ENCODE data around the gene MUSK. TPM values are rescaled to one million over a fixed set of nuclear protein-coding genes. Genes with fewer than 3 reads are reported as not detected.

Gene MUSK
- total RNA-seq, 4 donors from 2014 or later: 4.4 to 28.1 (median 10.3) TPM

DNA sequence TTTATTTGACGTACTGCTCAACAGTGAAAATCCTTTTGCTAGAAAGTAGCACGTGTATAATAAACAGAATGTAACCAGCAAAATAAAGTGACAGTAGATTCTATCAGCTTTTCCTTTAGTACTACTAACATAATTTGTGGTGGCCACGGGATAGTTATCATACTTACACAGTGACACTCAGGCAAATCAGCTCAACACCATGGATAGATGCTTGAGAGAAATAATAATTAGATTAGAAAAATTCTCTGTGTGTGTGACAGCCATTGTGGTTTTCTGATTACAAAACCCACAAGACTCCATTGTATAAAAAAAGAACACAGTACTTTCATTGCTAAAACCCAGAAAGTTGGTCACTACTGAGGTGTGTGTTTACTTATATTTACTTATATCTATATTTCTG is 101.1 kb downstream of the MUSK start:
- no peak overlapping the region for H3K4me3 ChIP-seq
- no peaks in the 10 kb centered on the region for H3K36me3 ChIP-seq
- H3K27me3 ChIP-seq: no peaks in the 10 kb centered on the region
- no peaks in the 10 kb centered on the region for H3K9me3 ChIP-seq
- no peak overlapping the region for H3K27ac ChIP-seq
- no peak for DNase-seq
- TF ChIP-seq POLR2A (IDR thresholded peaks at IDR 0.05): no peak
- TF ChIP-seq, protein P1, sequence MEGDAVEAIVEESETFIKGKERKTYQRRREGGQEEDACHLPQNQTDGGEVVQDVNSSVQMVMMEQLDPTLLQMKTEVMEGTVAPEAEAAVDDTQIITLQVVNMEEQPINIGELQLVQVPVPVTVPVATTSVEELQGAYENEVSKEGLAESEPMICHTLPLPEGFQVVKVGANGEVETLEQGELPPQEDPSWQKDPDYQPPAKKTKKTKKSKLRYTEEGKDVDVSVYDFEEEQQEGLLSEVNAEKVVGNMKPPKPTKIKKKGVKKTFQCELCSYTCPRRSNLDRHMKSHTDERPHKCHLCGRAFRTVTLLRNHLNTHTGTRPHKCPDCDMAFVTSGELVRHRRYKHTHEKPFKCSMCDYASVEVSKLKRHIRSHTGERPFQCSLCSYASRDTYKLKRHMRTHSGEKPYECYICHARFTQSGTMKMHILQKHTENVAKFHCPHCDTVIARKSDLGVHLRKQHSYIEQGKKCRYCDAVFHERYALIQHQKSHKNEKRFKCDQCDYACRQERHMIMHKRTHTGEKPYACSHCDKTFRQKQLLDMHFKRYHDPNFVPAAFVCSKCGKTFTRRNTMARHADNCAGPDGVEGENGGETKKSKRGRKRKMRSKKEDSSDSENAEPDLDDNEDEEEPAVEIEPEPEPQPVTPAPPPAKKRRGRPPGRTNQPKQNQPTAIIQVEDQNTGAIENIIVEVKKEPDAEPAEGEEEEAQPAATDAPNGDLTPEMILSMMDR (IDR thresholded peaks at IDR 0.05): no peak
- no peaks in the 10 kb centered on the region for H3K4me1 ChIP-seq

DNA sequence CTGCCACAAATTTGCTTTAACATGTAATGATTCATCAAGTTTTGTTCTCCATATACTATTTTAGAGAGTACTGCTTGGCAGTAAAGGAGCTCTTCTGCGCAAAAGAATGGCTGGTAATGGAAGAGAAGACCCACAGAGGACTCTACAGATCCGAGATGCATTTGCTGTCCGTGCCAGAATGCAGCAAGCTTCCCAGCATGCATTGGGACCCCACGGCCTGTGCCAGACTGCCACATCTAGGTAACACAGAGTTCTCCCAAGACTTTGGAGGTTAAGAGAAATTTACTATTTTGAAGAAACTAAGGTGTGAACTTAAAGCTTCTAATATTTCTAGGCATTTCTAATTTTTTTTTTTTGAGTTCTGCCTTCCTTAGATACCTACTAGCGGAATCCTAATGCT is 107.1 kb downstream of the MUSK start:
- no peak for TF ChIP-seq POLR2A (IDR thresholded peaks at IDR 0.05)
- TF ChIP-seq, protein P1 (IDR thresholded peaks at IDR 0.05): no peak
- H3K9me3 ChIP-seq: no peaks in the 10 kb centered on the region
- no peaks in the 10 kb centered on the region for H3K27me3 ChIP-seq
- H3K4me1 ChIP-seq: no peaks in the 10 kb centered on the region
- no peaks in the 10 kb centered on the region for H3K36me3 ChIP-seq
- no peak overlapping the region for H3K4me3 ChIP-seq
- H3K27ac ChIP-seq: no peak overlapping the region
- no peak for DNase-seq

DNA sequence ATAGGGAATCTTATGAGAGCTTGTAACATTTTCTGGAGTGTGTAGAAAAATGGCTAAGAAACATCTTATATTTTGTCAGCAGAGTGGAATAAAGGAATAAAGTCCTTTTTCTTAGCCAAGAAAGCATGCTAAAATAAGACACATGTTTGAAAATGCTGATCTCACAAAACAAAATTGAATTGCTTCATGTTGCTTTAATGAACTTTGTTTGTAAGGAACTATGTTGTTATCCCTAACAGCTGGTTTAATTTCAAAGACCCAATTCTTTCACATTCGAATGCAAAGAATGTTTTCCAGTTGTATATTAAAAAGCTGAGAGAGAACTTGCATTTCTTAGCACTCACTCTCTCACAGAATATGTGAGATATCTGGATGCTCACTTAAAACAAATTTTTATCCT is 107.6 kb downstream of the MUSK start:
- Histone ChIP-seq H3K9me3 (no peaks in the 10 kb centered on the region), H3K4me3 (no peak overlapping the region), H3K36me3 (no peaks in the 10 kb centered on the region), H3K4me1 (no peaks in the 10 kb centered on the region), H3K27ac (no peak overlapping the region), H3K27me3 (no peaks in the 10 kb centered on the region)
- TF ChIP-seq, protein P1 (IDR thresholded peaks at IDR 0.05): no peak
- no peak for TF ChIP-seq POLR2A (IDR thresholded peaks at IDR 0.05)
- DNase-seq: no peak

DNA sequence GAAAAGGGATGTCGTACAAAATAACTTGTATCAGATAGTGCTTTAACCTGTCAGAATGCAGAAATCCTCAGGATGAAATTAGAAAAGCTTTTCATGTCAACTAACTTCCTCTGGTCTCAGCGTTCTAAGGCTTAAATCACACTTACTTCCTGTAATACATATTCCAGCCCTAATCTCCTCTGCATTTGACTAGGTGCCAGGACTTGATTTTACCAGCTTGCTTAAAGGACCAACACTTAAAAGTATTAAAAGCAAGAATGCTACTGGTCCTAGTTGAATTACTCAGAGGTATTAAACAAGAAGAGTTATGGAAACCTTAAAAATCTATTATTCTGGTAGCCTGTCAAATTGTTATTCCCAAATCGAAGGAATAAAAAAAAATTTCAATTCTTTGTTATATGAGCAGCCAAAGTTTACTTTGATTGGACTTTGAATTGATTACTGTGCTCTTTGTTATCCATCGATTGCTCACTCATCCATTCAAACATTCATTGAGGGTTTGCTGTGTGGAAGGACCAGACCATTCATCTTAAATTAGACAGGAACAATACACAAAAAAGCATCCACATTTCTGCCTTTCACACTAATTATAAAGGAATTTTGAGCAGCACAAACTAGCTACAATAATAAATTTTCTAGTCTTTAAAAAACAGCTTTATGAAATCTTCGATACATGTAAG is 108.7 kb downstream of the MUSK start:
- H3K36me3 ChIP-seq: no peaks in the 10 kb centered on the region
- no peak for TF ChIP-seq POLR2A (IDR thresholded peaks at IDR 0.05)
- TF ChIP-seq, protein P1 (IDR thresholded peaks at IDR 0.05): no peak
- H3K4me1 ChIP-seq: no peaks in the 10 kb centered on the region
- H3K9me3 ChIP-seq: no peaks in the 10 kb centered on the region
- H3K27ac ChIP-seq: no peak overlapping the region
- H3K27me3 ChIP-seq: no peaks in the 10 kb centered on the region
- no peak overlapping the region for H3K4me3 ChIP-seq
- DNase-seq: no peak

DNA sequence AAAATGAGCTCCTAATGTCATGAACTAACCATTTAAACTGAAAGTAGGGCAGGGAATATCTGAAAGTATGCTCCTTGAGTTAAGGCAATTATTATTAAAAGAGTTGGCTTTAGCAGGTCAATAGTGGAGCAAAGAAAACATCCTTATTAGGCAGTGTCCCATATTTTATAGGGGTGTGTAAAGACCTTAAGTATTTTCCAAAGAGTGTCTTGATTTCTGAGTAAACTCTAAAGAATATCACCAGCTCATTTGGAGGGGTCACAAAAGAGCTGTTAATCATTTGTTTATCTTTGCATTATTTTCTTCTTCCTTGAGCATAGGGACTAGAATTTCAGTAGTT is 109.3 kb downstream of the MUSK start:
- no peak overlapping the region for H3K27ac ChIP-seq
- TF ChIP-seq POLR2A (IDR thresholded peaks at IDR 0.05): no peak
- TF ChIP-seq, protein P1 (IDR thresholded peaks at IDR 0.05): no peak
- no peaks in the 10 kb centered on the region for H3K36me3 ChIP-seq
- H3K4me3 ChIP-seq: no peak overlapping the region
- no peak for DNase-seq
- H3K27me3 ChIP-seq: no peaks in the 10 kb centered on the region
- no peaks in the 10 kb centered on the region for H3K4me1 ChIP-seq
- no peaks in the 10 kb centered on the region for H3K9me3 ChIP-seq

DNA sequence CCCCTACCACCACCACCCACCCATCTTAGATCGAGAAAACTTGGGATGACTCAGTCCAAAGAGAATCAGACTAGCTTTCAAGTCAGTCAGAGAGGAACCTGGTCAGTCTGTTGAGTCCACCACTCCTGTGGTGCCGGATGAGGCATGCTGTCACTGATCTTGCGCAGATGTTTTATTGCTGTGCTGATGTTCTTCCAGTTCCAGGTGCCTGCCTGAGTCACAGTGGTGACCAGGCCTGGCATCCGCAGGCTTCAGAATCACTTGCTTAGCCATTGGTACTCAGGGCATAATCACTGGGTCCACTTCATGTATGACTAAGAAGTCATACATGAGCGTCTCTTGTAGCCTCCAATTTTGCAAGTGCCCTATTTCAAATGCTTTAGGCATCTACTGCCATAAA is 114.1 kb downstream of the MUSK start:
- no peaks in the 10 kb centered on the region for H3K9me3 ChIP-seq

More for the DNA sequence above, 114.1 kb downstream of the MUSK start:
- Histone ChIP-seq H3K27me3 (no peaks in the 10 kb centered on the region), H3K4me3 (no peak overlapping the region), H3K4me1 (no peaks in the 10 kb centered on the region), H3K36me3 (no peaks in the 10 kb centered on the region), H3K27ac (no peak overlapping the region)
- no peak for DNase-seq
- TF ChIP-seq, protein P1 (IDR thresholded peaks at IDR 0.05): no peak
- no peak for TF ChIP-seq POLR2A (IDR thresholded peaks at IDR 0.05)
